ENCODE measurements around the gene RHBDF2. TPM values are rescaled to one million over a fixed set of nuclear protein-coding genes. Genes with fewer than 3 reads are reported as not detected.

The RHBDF2 gene
- polyA plus RNA-seq, 3 donors: 36.9 to 124 (median 68.6) TPM

- peak overlapping the region in 2 of 7 donors; percentile 23 to 52 for H3K27ac Mint-ChIP-seq
- H3K27me3 Mint-ChIP-seq (ENCODE audit: low read depth in 3 of 3): peaks cover 0 to 7% (median 0%) of the 10 kb centered on the region in 3 donors
- intact Hi-C loops (cut with micrococcal nuclease): no loop called here
Measured at GRCh38 chr17:76476736-76477135, 24.5 kb downstream of the RHBDF2 start.

DNA sequence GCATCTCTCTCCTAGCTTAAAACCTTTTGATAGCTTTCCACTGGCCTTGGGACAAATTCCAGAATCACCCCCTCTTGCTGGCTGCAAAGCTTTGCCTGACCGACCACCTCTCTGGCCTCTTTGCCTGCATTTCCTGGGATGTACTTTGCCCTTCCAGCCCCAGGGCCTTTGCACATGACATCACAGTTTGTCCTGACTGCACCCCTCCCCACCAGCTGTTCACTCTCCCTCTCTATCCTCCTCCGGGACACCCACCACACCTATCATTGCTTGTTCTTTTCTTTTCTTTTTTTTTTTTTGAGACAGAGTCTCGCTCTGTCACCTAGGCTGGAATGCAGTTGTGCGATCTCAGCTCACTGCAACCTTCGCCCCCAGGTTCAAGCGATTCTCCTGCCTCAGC, 25.9 kb downstream of the RHBDF2 start:
- TF ChIP-seq, protein P1, sequence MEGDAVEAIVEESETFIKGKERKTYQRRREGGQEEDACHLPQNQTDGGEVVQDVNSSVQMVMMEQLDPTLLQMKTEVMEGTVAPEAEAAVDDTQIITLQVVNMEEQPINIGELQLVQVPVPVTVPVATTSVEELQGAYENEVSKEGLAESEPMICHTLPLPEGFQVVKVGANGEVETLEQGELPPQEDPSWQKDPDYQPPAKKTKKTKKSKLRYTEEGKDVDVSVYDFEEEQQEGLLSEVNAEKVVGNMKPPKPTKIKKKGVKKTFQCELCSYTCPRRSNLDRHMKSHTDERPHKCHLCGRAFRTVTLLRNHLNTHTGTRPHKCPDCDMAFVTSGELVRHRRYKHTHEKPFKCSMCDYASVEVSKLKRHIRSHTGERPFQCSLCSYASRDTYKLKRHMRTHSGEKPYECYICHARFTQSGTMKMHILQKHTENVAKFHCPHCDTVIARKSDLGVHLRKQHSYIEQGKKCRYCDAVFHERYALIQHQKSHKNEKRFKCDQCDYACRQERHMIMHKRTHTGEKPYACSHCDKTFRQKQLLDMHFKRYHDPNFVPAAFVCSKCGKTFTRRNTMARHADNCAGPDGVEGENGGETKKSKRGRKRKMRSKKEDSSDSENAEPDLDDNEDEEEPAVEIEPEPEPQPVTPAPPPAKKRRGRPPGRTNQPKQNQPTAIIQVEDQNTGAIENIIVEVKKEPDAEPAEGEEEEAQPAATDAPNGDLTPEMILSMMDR (IDR thresholded peaks at IDR 0.05): no peak
- no peak overlapping the region for H3K4me2 ChIP-seq (replicated peaks; ENCODE audit: extremely low read depth, low read length, poor library complexity, severe bottlenecking)
- peaks cover 0 to 4% (median 0%) of the 10 kb centered on the region in 3 donors for H3K27me3 Mint-ChIP-seq (ENCODE audit: low read depth in 3 of 3)
- DNase-seq: no peak
- peaks cover 92 to 95% of the 10 kb centered on the region in 2 donors for H3K36me3 ChIP-seq (replicated peaks in 1 of 2; ENCODE audit: control insufficient read depth in 1 of 2, insufficient read depth in 2 of 2, low read length in 2 of 2)
- H3K4me1 Mint-ChIP-seq: peaks cover 8% of the 10 kb centered on the region
- H3K27ac ChIP-seq (ENCODE audit: low read depth in 1 of 2, low read length in 2 of 2): no peak overlapping the region
- H3K4me3 ChIP-seq (replicated peaks in 1 of 3; ENCODE audit: low read depth in 2 of 3, low read length in 3 of 3): no peak overlapping the region
- H3K9ac ChIP-seq (ENCODE audit: insufficient read depth, low read length, poor library complexity, severe bottlenecking): no peak overlapping the region
- WGBS (ENCODE audit: insufficient coverage): 100% methylated on average over 4 of the region's 6 CpGs
- peaks cover 10 to 11% of the 10 kb centered on the region in 2 donors for H3K4me1 ChIP-seq (ENCODE audit: control insufficient read depth in 1 of 2, insufficient read depth in 2 of 2, low read length in 2 of 2)
- peaks cover 12% of the 10 kb centered on the region for H4K20me1 ChIP-seq (ENCODE audit: insufficient read depth, low read length)
- peaks cover 85 to 97% of the 10 kb centered on the region in 2 donors for H3K36me3 Mint-ChIP-seq
- no peak overlapping the region for H3K4me3 Mint-ChIP-seq
- H3K9me3 ChIP-seq (replicated peaks in 1 of 2; ENCODE audit: control insufficient read depth in 1 of 2, insufficient read depth in 1 of 2, low read length in 2 of 2): no peaks in the 10 kb centered on the region
- H3K9me3 Mint-ChIP-seq: no peaks in the 10 kb centered on the region
- intact Hi-C loops (cut with micrococcal nuclease): no loop called here
- H3K27ac Mint-ChIP-seq: peak overlapping the region in 2 of 7 donors; percentile 6 to 26
- no peaks in the 10 kb centered on the region for H3K27me3 ChIP-seq (ENCODE audit: control insufficient read depth in 2 of 2, insufficient read depth in 2 of 2, low read length in 2 of 2)
- H3K79me2 ChIP-seq (ENCODE audit: insufficient read depth, low read length): no peaks in the 10 kb centered on the region
- no peak overlapping the region for H2AFZ ChIP-seq (ENCODE audit: insufficient read depth, low read depth, low read length, poor library complexity, severe bottlenecking)

More at GRCh38 chr17:76476736-76477135, 24.5 kb downstream of the RHBDF2 start:
- peaks cover 22% of the 10 kb centered on the region for H3K4me1 Mint-ChIP-seq
- peaks cover 0 to 2% (median 0%) of the 10 kb centered on the region in 7 donors for H3K9me3 Mint-ChIP-seq
- Histone ChIP-seq H3K36me3 (replicated peaks in 1 of 2; ENCODE audit: control insufficient read depth in 1 of 2, insufficient read depth in 2 of 2, low read length in 2 of 2) (peaks cover 77 to 90% of the 10 kb centered on the region in 2 donors), H4K20me1 (ENCODE audit: insufficient read depth, low read length) (peaks cover 7% of the 10 kb centered on the region), H3K27ac (ENCODE audit: low read depth in 1 of 2, low read length in 2 of 2) (no peak overlapping the region), H3K9me3 (replicated peaks in 1 of 2; ENCODE audit: control insufficient read depth in 1 of 2, insufficient read depth in 1 of 2, low read length in 2 of 2) (no peaks in the 10 kb centered on the region), H3K4me2 (replicated peaks; ENCODE audit: extremely low read depth, low read length, poor library complexity, severe bottlenecking) (no peak overlapping the region), H3K9ac (ENCODE audit: insufficient read depth, low read length, poor library complexity, severe bottlenecking) (no peak overlapping the region), H3K4me3 (replicated peaks in 1 of 3; ENCODE audit: low read depth in 2 of 3, low read length in 3 of 3) (no peak overlapping the region), H3K4me1 (ENCODE audit: control insufficient read depth in 1 of 2, insufficient read depth in 2 of 2, low read length in 2 of 2) (peaks cover 24 to 25% of the 10 kb centered on the region in 2 donors), H3K79me2 (ENCODE audit: insufficient read depth, low read length) (peaks cover 3% of the 10 kb centered on the region), H2AFZ (ENCODE audit: insufficient read depth, low read depth, low read length, poor library complexity, severe bottlenecking) (no peak overlapping the region), H3K27me3 (ENCODE audit: control insufficient read depth in 2 of 2, insufficient read depth in 2 of 2, low read length in 2 of 2) (no peaks in the 10 kb centered on the region)
- no peak overlapping the region for H3K4me3 Mint-ChIP-seq
- no peak for DNase-seq
- 97% methylated on average over 13 of the region's 20 CpGs for WGBS (ENCODE audit: insufficient coverage)
- TF ChIP-seq, protein P1 (IDR thresholded peaks at IDR 0.05): no peak
- peaks cover 81 to 95% of the 10 kb centered on the region in 2 donors for H3K36me3 Mint-ChIP-seq
